Measurements from ENCODE around the gene ZC3H4.
"Not testable (repeated sequence)": the region's sequence is repeated elsewhere in the genome, so short reads cannot be mapped to it uniquely, and the experiment has no call there.

Gene ZC3H4

GRCh38 chr19:47112997-47113849 lies at the start of gene ZC3H4:
ZC3H4 (minus strand) TSS chr19:47113776; CDS start chr19:47112584, 1,192 bp downstream.
- peak; percentile 99 for DNase-seq

GRCh38 chr19:47161876-47162489 lies 48.4 kb upstream of the ZC3H4 start:
- DNase-seq = no peak

GRCh38 chr19:47158879-47159503 lies 45.4 kb upstream of the ZC3H4 start:
- DNase-seq = peak; percentile 41

GRCh38 chr19:47158367-47158791 lies 44.8 kb upstream of the ZC3H4 start:
- DNase-seq = no peak

GRCh38 chr19:47157431-47158321 lies 44.1 kb upstream of the ZC3H4 start:
- DNase-seq = peak; percentile 36

- DNase-seq = no peak
Measured at GRCh38 chr19:47156861-47157430, 43.4 kb upstream of the ZC3H4 start.

- DNase-seq = no peak
Measured at GRCh38 chr19:47155148-47155547, 41.6 kb upstream of the ZC3H4 start.

GRCh38 chr19:47153266-47153665 lies 39.7 kb upstream of the ZC3H4 start:
- DNase-seq = no peak

- no peak for DNase-seq
Measured at GRCh38 chr19:47152632-47153031, 39.1 kb upstream of the ZC3H4 start.

GRCh38 chr19:47152205-47152604 lies 38.6 kb upstream of the ZC3H4 start:
- DNase-seq = no peak

- no peak for DNase-seq
Measured at GRCh38 chr19:47151627-47152026, 38.1 kb upstream of the ZC3H4 start.

GRCh38 chr19:47146920-47147319 lies 33.3 kb upstream of the ZC3H4 start:
- DNase-seq = no peak

- DNase-seq = no peak
Measured at GRCh38 chr19:47145639-47146486, 32.3 kb upstream of the ZC3H4 start.

- no peak for DNase-seq
Measured at GRCh38 chr19:47144630-47145029, 31.1 kb upstream of the ZC3H4 start.

- no peak for DNase-seq
Measured at GRCh38 chr19:47143322-47144073, 29.9 kb upstream of the ZC3H4 start.

- no peak for DNase-seq
Measured at GRCh38 chr19:47142779-47143178, 29.2 kb upstream of the ZC3H4 start.

GRCh38 chr19:47141695-47142094 lies 28.1 kb upstream of the ZC3H4 start:
- no peak for DNase-seq

GRCh38 chr19:47141252-47141651 lies 27.7 kb upstream of the ZC3H4 start:
- DNase-seq = not testable (repeated sequence)

- DNase-seq = no peak
Measured at GRCh38 chr19:47135156-47135555, 21.6 kb upstream of the ZC3H4 start.

- DNase-seq = no peak
Measured at GRCh38 chr19:47134545-47134944, 21.0 kb upstream of the ZC3H4 start.

GRCh38 chr19:47133021-47133471 lies 19.5 kb upstream of the ZC3H4 start:
- no peak for DNase-seq
